GM21717 (cell line): ENCODE measurements around the gene OAF.
"Not testable (repeated sequence)": the region's sequence is repeated elsewhere in the genome, so short reads cannot be mapped to it uniquely, and the experiment has no call there.

Source experiments
- ATAC-seq: cut with Tn5 transposase; IDR thresholded peaks from one replicate; pipeline ENCODE4 v1.9.1; 2021; ENCODE audit warnings: mild to moderate bottlenecking, moderate library complexity; ENCODE audit not compliant: unreplicated experiment

OAF gene

GRCh38 chr11:120260616-120261015, 49.8 kb downstream of the OAF start:
- ATAC-seq = no peak

GRCh38 chr11:120261321-120261720, 50.5 kb downstream of the OAF start:
- ATAC-seq = no peak

GRCh38 chr11:120261931-120262330, 51.1 kb downstream of the OAF start:
- no peak for ATAC-seq

- no peak for ATAC-seq
Observed at GRCh38 chr11:120267319-120267718, 56.5 kb downstream of the OAF start.

GRCh38 chr11:120268686-120269085, 57.9 kb downstream of the OAF start:
- ATAC-seq = no peak

- no peak for ATAC-seq
Observed at GRCh38 chr11:120270386-120270785, 59.6 kb downstream of the OAF start.

GRCh38 chr11:120271672-120272071, 60.8 kb downstream of the OAF start:
- ATAC-seq = no peak

GRCh38 chr11:120272303-120272702, 61.5 kb downstream of the OAF start:
- no peak for ATAC-seq

GRCh38 chr11:120273432-120273831, 62.6 kb downstream of the OAF start:
- ATAC-seq = no peak

GRCh38 chr11:120273956-120274355, 63.1 kb downstream of the OAF start:
- ATAC-seq = not testable (repeated sequence)

GRCh38 chr11:120279502-120279901, 68.7 kb downstream of the OAF start:
- ATAC-seq = no peak
